NCI-H524 (cell line): ENCODE results near the gene PTTG1.
"Not testable (repeated sequence)": the region's sequence is repeated elsewhere in the genome, so short reads cannot be mapped to it uniquely, and the experiment has no call there.

Experiments
- DNase-seq, 2 experiments: peaks; one replicate each; lab custom pipeline; 2025; lab: John Stamatoyannopoulos, UW

Gene PTTG1

DNA sequence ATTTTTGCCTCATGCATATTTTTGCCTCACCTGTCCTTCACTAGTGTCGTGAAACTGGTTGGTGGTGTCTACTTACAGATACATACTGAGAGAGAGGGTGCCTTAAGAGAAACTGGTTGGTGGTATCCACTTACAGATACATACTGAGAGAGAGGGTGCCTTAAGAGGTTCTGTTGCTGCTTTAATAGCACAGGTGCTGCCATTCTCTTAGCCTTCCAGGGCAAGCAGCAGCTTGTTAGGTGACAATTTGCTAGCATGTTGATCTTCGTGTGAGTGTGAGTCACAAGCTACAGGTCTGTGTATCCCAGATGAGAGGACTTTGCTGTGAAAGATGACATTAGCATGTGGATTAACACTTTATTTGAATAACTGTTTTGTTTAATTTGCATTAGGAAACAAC, 1.4 kb downstream of the PTTG1 start:
- peak in 1 of 2 experiments; percentile 53 for DNase-seq

DNA sequence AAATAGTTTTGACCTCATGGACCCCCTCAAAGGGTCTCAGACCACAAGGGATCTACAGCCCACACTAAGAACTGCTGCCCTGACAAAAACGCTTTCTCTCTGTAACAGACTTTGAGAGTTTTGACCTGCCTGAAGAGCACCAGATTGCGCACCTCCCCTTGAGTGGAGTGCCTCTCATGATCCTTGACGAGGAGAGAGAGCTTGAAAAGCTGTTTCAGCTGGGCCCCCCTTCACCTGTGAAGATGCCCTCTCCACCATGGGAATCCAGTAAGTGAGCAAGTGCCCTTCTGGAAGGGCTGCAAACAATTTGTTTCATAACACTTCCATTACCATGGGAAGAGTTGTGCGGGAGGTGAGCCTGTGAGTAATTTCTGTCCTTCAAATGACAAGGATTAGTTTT, 6.0 kb downstream of the PTTG1 start:
- DNase-seq: peak; percentile 47 to 86

DNA sequence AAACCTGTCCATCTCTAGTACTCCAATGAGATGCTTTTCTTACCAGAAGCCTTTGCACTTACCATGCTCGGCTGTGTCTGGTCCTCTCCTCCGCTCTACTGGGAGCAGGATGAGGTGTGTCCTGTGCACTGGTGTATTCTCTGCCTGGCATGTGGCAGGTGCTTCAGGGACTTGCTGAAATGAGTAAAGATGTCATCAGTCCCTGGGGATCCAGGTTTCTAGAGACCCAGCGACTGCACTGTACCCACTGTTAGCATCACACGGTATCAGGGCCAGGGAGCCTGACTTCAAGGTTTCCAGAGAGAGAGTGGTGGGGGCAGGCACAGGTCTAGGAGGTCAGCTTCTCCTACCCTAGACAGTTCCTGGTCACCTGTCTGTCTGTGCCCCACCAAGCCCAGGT, 10.5 kb downstream of the PTTG1 start:
- no peak for DNase-seq

DNA sequence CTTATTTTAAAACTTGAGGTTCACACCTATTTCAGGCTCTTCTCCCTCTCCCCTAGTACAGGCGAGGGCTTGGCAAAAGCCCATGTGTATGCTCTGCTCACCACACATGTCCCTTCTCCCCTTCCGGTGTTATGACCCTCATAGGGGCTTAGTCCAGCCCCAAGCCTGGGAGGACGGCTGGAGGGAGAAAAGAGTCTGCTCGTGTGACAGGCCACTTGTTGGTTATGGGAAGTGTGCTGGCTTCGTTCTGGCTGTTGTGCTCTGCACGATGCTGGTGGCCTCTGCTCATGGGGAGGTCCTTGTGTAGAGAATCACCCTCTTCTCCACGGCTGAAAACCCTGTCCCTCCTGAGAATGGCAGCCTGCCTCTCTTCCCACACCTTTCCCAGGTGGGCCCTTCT, 11.1 kb downstream of the PTTG1 start:
- no peak for DNase-seq

DNA sequence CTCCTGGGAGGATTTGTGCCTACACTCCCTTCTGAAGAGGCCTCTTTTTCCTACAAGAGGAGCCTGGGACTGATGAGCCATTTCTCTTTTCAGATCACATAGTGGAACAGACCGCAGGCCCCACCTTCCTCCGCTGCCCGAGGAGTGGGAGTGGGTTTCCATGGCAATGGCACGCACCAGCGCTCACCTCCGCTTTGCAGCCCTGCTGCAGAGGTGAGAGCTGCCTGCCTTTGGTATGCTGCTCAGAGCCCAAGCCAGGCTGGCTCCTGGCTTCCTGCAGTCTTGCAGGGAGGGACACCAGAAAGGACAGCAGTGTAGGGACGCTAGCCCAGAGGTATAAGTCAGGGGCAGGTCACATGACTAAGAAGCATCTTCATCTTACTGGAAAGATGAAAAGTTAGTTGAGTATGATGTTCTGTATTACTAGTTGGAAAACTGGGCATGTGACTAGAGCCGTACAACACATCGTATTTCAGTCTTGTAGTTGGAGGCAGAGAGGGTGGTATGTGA, 12.4 kb downstream of the PTTG1 start:
- DNase-seq: peak in 1 of 2 experiments; percentile 69

DNA sequence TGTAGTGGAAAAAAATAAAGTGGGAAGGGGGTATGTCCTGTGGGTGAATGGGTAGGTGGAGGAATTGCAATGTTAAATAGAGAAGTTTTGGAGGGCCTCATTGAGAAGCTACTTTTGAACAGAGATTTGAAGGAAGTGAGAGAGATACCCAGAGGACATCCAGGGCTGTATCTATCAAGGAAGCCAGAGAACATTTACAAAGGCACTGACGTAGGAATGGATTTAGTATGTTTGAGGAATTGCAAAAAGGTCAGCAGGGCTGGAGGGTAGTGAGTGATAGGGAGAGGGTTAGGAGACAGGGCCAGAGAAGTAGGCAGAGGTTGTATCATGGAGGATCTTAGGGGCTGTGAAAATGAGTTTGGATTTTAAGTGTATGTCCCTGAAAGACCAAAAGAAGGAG, 13.9 kb downstream of the PTTG1 start:
- no peak for DNase-seq

DNA sequence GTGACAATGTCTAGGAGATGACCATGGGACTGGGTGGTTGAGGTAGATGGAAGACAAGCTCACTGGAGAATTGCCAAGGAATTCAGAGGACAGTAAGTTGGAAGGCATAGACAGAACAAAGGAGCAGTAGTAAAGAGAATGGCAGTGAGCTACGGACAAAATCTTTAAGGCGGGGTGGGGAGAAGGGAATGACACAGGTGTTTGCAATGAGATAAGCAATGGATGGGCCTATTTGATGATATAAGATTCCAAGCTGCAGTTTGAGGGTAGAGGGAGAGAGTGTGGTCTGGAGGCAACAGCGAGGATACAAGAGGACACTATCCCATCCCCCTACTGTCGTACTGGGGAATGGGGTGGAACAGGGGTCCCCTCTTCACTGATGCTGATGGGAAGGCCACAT, 14.4 kb downstream of the PTTG1 start:
- no peak for DNase-seq

DNA sequence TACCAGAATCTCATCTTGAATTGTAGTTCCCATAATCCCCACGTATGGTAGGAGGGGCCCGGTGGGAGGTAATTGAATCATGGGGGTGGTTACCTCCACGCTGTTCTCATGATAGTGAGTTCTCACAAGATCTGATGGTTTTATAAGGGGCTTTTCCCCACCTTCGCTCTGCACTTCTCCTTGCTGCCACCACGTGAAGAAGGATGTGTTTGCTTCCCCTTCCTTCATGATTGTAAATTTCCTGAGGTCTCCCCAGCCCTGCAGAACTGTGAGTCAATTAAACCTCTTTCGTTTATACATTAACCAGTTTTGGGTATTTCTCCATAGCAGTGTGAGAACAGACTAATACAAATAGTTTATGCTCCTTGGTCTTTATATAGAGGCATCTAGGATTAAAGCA, 15.0 kb downstream of the PTTG1 start:
- not testable (repeated sequence) for DNase-seq

DNA sequence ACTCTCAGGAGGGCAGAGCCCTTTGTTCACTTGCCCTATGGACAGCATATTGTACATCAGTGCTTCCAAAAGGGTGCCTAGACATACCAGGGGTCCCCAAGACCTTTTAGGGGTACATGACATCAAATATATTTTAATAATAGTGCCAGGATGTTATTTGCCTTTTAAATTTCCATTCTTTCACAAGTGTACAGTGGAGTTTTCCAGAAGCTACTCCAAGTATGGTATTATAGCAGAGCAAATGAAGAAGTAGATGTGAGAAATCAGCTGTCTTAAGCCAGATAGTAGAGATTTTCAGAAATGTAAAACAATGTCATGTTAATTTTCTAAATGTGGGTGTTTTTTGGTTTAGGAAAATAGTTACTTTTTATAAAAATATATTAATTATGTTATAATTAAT, 15.6 kb downstream of the PTTG1 start:
- DNase-seq: no peak

DNA sequence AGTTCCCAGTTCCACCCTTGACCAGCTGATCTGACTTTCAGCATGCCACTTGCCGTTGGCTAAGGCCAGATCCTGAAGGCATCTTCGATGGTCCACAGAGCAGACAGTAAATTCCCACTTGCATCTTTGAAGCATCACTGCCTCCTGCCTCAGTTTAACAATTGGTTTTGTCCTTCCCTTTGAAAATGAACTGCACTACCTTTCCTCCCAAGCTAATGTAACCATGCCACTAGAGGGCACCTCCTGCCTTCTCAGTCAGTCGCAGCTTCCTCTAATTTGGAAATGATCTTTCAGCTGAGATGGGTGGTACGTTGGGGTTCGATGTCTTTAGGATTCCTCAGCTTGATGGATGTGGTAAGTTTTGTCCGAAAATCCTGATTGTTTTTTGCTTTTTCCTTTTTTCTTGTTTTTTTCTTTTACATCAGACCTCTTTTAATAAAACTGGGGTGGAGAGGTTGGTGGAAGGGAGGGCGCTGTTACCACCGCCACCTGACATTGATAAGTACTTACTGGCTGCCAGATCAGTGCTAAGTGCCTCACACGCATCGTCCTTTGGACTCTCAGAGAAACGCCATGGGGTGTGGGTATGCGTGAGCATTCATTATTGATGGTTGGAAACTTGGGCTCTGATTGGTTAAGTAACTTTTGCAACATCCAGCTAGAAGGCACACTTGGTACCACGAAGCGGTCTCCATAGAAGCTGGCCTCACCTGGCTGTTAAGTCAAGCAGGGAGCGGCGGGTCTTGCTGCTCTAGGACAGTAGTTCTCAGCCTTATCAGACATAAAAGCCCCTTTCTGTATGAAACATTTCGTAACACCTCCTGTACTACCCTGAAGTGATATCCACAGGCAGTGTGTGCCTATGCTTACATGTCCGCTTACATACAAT, 16.9 kb downstream of the PTTG1 start:
- peak; percentile 35 to 71 for DNase-seq

DNA sequence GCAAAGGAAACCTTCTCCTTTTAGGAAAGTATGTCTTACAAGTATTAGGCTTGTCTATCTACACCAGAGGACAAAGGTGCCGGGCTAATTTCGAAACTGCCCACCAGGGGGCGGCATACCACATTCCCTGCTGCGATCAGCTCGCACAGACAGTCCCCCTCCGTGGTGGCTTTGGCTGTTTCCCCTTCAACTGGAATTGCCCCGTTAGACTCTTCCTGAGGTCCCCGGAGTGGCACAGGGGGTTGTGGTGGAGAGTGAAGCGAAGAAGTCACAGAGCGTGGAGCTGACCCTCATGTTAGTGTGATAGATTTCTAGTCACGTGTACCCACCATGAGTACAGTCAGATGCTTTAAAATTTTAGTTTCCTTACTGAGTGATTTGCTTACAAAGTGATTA, 17.5 kb downstream of the PTTG1 start:
- DNase-seq: peak; percentile 53 to 87

DNA sequence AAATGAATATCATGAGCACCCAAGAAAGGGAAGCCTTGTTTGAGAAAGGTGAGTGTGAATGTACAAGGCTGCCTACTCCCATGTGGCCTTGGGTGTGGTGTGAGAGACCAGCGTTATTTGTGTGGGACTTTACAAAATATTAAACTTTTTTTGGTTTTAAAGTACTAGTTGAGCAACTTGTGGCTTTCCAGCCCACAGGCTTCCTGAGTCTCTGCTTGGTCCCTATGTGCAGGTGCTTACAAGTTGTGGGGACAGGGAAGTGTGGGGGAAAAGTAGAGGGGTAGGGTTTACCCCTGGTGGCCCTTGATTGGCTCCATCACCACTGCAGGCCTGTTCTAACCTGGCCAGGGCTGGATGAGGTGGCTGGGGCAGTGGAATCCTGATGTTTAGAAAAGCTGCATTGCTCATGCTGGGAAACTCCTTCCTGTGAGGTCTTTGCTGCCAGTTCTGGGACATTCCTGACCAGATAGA, 19.7 kb downstream of the PTTG1 start:
- DNase-seq: no peak

DNA sequence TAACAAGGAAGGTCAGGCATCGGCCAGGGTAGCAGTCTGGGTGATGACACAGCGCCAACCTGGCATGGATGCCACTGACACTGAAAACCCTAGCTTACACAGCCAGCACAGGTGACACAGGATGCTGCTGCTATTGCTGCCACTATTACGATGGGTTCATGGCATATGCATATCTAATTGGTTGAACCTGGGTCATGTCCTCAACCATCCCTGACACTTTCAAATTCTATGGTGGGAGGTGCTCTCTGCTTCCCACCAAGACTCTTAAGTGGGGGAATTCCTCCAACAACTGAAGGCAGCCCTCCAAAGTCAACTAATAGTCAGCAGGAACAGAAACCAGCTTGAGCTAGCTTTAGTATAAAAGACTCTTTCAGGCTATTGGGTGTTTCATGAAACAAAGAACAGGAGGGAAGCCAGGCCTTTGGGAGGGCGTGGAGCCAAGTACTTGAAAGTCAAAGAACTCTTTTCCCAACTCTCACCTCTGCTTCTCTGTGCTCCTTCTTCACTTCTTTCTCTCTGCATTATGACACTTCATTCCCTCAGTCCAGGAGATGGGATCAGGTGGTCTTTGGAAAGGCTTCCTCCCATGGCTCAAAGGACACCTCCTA, 21.3 kb downstream of the PTTG1 start:
- DNase-seq: no peak

DNA sequence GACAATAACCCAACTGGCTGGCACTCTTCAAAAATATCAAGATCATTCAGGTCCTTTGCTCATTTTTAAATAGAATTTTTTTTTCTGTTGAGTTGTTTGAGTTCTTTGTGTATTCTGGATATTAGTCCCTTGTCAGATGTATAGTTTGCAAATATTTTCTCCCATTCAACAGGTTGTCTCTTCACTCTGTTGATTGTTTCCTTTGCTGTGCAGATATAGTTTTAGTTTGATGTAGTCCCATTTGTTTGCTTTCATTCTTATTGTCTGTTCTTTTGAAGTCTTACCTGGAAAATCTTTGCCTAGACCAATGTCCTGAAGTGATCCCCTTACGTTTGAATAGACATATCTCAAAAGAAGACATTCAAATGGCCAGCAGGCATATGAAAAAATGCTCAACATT, 22.8 kb downstream of the PTTG1 start:
- DNase-seq: no peak

DNA sequence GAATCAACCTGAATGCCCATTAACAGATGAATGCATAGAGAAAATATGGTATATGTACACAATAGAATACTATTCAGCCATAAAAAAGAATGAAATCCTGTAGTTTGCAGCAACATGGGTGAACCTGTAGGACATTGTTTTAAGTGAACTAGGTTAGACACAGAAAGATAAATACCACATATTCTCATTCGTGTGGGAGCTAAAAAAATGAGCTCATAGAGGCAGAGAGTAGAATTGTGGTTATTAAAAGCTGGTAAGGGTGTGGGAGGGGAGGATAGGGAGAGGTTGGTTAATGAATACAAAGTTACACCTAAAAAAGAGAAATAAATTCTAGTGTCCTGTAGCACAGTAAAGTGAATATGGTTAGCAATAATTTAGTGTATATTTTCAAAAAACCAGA, 23.5 kb downstream of the PTTG1 start:
- DNase-seq: no peak

DNA sequence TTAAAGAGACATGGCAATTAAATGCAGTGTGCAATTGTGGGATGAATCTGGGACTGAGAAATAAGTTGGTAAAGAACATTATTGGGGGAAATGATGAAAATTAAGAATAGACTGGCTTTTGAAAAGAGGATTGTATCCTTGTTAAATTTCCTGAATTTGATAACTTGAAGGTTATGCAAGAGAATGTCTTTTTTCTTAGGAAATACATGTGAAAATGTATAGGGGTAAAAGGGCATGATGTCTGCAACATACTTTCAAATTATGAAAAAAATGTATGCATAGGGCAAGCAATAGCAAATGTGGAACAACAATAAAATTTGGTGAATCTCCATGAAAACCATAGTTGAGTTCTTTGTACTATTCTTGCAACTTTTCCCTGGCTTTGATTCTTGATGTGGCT, 24.1 kb downstream of the PTTG1 start:
- no peak for DNase-seq

DNA sequence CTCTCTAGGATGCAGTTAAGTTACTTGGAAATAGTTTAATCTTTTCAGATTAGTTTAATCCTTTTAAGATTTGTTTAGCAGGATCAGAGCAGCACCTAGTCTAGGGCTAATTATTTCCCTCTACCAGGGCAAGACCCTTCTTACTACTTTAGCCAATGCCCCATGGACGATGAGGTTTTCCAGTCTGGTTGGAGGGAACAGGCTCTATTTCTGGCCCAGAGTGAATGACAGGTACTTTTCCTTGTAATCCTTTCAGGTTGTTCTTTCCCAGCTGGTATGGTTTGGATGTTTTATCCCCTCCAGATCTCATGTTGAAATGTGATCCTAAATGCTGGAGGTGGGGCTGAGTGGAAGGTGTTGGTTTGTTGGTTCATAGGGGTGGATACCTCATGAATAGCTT, 27.2 kb downstream of the PTTG1 start:
- peak; percentile 53 to 70 for DNase-seq

DNA sequence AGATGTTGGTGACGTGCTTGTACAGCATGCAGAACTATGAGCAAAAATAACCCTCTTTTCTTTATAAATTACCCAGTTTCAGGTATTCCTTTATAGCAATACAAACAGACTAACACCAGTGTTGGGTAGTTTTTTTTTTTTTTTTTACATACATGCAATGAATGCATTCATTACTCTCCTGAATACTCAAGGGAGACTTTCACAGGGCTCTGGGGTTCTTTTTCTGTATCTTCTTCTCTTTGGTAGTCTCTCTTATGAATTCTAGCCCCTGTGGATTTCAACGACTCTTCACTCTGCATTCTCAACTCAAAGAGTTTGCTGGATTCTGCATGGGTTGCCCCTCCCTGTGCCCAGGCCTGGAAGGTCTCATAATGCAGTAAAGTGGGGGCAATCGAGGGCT, 27.8 kb downstream of the PTTG1 start:
- no peak for DNase-seq

DNA sequence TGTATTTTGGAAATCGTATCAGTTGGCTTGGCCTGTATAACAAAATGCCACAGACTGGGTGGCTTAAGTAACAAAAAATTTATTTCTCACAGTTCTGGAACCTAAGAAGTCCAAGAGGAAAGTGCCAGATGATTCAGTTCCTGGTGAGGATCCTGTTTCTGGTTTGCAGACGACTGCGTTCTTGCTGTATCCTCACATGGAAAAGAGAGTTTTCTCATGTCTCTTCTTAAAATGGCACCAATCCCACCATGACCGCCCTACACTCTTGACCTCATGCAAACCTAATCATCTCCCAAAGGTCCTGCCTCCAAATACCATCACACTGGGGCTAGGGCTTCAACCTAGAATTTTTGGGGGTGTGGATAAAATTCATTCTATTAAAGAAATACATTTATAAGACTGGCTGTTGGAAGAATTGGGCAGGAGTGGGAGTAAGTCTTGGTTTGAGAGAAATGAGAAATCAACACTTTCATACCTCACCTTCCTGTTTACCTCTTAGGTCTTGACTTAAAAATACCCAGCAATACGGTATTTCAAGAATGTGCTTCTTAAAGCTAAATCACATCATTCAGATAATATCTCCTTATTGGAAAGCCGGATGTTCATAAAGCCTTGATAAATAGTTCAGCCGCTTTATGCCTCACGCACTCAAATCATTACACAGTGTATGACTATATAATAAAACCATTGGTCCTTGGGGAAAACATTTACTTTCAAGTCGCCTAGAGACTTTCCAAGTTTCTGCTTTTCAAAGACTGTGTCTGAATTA, 28.7 kb downstream of the PTTG1 start:
- DNase-seq: no peak

DNA sequence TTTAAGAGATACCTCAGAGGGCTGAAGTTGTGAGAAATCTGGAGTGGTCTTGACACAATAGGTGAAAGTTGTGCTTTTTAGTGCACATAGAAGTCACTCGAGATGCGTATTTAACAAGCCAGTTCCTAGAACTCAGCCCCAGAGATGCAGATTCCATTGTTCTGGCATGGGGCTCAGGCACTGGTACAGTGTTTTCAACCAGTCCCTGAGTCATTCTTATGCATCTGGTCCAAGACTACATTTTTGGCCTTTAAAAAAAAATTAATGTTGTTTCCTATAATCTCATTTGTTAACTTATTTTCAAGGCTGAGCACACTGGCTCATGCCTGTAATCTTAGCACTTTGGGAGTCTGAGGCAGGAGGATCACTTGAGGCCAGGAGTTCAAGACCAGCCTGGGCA, 29.6 kb downstream of the PTTG1 start:
- DNase-seq: no peak

DNA sequence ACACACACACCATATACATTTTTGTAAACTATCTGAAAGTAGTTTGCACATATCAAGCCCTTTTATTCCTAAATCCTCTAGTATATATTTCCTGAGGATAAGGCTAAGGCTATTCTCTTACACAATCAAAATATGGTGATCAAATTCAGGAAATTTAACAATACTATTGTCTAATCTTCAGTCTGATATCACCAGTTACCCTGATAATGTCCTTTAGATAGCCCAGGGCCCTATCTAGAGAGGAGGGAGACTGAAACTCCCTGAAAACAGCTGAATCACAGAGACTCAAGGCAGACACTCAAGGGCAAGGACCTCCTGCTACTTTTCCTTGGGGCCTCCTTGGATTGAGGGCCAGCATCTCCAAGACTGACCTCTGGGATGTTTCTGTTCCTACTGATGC, 30.4 kb downstream of the PTTG1 start:
- no peak for DNase-seq

DNA sequence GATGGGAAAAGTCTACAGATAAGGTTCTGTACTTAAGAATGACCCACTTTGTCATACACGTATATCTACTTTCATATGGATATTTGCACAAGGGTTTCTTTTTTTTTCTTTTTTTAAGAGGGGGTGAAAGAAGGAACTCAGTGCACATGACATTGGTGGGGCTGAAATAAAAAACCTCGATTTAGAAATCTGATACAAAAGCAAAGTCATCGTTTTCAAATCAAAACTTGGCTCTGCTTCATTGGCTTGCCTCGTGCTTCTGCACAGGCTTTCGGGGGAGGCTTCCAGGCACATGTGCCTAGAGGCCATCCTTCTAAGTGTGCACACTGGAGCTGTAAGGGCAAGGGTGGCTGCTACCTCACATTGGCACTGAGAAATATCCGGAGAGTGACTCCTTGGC, 31.1 kb downstream of the PTTG1 start:
- no peak for DNase-seq

DNA sequence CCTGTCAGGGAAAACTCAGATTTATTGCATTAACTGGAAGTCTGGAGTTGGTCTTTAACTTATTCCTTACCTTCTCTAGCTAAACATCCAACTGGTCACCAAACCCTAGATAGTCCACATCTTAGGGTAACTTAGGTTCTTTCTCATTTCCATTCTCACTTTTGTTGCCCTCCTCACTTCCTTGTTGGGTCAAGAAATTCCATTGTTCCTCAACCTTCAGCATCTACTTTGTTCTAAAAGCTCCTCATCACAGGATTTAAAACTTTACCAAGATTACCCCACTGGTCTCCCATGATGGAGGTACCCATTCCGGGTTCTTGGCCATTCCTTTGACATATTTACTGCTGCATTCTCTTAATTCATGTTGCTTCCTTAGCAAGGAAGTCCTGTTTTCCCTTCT, 32.1 kb downstream of the PTTG1 start:
- DNase-seq: no peak
